ENCODE measurements around the gene PSMC1.

GRCh38 chr14:90235179-90235976, 21.0 kb upstream of the PSMC1 start:
- TF ChIP-seq POLR2AphosphoS5 (IDR thresholded peaks at IDR 0.05; ENCODE audit: borderline replicate concordance, low read depth, low read length) = no peak
- no peak for TF ChIP-seq EZH2 (IDR thresholded peaks at IDR 0.05)
- TF ChIP-seq FOXP2 (optimal IDR thresholded peaks at IDR 0.05; ENCODE audit: control extremely low read depth, extremely low read length, insufficient read depth) = no peak

Measured in SK-N-MC (cell line).